K562 (cell line): ENCODE results near the gene DNAAF3. TPM values are rescaled to one million over a fixed set of nuclear protein-coding genes. Genes with fewer than 3 reads are reported as not detected.

Source experiments
- ATAC-seq: fragments of 200-7000 bp; cut with Tn5 transposase; 3 replicates; pipeline ENCODE4 v1.9.1; 2020; ENCODE audit warnings: moderate library complexity
- BruUV-seq: library from RNA; stranded (reverse); fragments of 400-500 nt; replicated peaks from 2 replicates; lab custom pipeline; 2021; lab: Mats Ljungman, UMichigan
- CTCF ChIA-PET: fragments of 300-600 bp; formaldehyde crosslinking; extraction: SDS; loops from one replicate; lab custom pipeline; 2021; ENCODE audit warnings: low intra/inter-chr PET ratio; lab: Yijun Ruan, JAX
- POLR2A ChIA-PET: fragments of 300-600, 350-650 bp; sonication (Branson Sonifier 250); formaldehyde crosslinking; extraction: SDS; loops from one replicate; lab custom pipeline; 2021; ENCODE audit warnings: antibody characterized with exemption, inconsistent platforms; lab: Yijun Ruan, JAX
- DNase-seq, 4 experiments: peaks; one replicate each; pipeline versions ENCODE4 v3.0.0 to v3.0.0-alpha.2; 2011 to 2018; ENCODE audit warnings: low spot score in 3 of 4, mixed read lengths in 3 of 4; ENCODE audit errors: extremely low read depth in 1 of 4
- FAIRE-seq: peaks from 2 replicates; lab custom pipeline; 2011; peaks lifted over from hg19 to GRCh38; lab: Jason Lieb, UNC
- H2AFZ ChIP-seq: 2 replicates; pipeline ENCODE4 v1.6.0; 2011; ENCODE audit warnings: low read depth, low read length, control low read depth, inconsistent platforms
- H3K27ac ChIP-seq: fragments of 200-600 bp; 3 replicates; pipeline ENCODE4 v1.8.0; 2011; ENCODE audit warnings: low read depth, mild to moderate bottlenecking, control low read depth, inconsistent platforms, low read length, moderate library complexity, mixed read lengths; ENCODE audit errors: extremely low read depth
- H3K27me3 ChIP-seq, 2 experiments: fragments of 300-600 bp in 1 of 2; 2 replicates in 1 of 2; 3 replicates in 1 of 2; pipeline versions ENCODE4 v1.6.0 to v1.8.0; 2011; ENCODE audit warnings: inconsistent platforms in 2 of 2, low read length in 2 of 2, mild to moderate bottlenecking in 1 of 2, mixed read lengths in 1 of 2, moderate library complexity in 1 of 2; ENCODE audit not compliant: control insufficient read depth in 2 of 2, insufficient read depth in 2 of 2
- H3K36me3 ChIP-seq: fragments of 300-600 bp; 3 replicates; pipeline ENCODE4 v1.8.0; 2011; ENCODE audit warnings: mild to moderate bottlenecking, low read length, inconsistent platforms; ENCODE audit not compliant: control insufficient read depth, insufficient read depth
- H3K4me1 ChIP-seq, 2 experiments: fragments of 200-600 bp in 1 of 2; replicated peaks in 1 of 2; 2 replicates in 1 of 2; 3 replicates in 1 of 2; pipeline versions ENCODE4 v1.5.1 to v1.8.0; 2011; ENCODE audit warnings: inconsistent platforms in 2 of 2, low read length in 2 of 2, mild to moderate bottlenecking in 1 of 2, mixed read lengths in 1 of 2, moderate library complexity in 1 of 2; ENCODE audit not compliant: control insufficient read depth in 2 of 2, insufficient read depth in 2 of 2
- H3K4me2 ChIP-seq: 2 replicates; pipeline ENCODE4 v1.6.1; 2011; ENCODE audit warnings: low read length, control low read depth, inconsistent platforms, mixed read lengths; ENCODE audit not compliant: insufficient read depth
- H3K4me3 ChIP-seq: fragments of 200-600 bp; sonication (generic), shearing (Covaris generic); 2 replicates; pipeline ENCODE4 v1.5.1; 2016; ENCODE audit warnings: control low read depth, inconsistent platforms
- H3K79me2 ChIP-seq: fragments of 200-600 bp; 3 replicates; pipeline ENCODE4 v1.8.0; 2011; ENCODE audit warnings: low read length, inconsistent platforms; ENCODE audit not compliant: control insufficient read depth, insufficient read depth
- H3K9ac ChIP-seq, 2 experiments: 2 replicates each; pipeline versions ENCODE4 v1.6.0 to v1.6.1; 2011; ENCODE audit warnings: low read depth in 2 of 2, low read length in 2 of 2, control low read depth in 1 of 2, inconsistent platforms in 1 of 2, mild to moderate bottlenecking in 1 of 2, mixed read lengths in 1 of 2; ENCODE audit not compliant: insufficient read depth in 1 of 2
- H3K9me1 ChIP-seq: one replicate; pipeline ENCODE4 v1.6.0; 2011; ENCODE audit warnings: inconsistent platforms, mild to moderate bottlenecking, low read length, moderate library complexity; ENCODE audit not compliant: control insufficient read depth, insufficient read depth
- H3K9me3 ChIP-seq: replicated peaks from 2 replicates; pipeline ENCODE4 v1.5.1; 2011; ENCODE audit warnings: low read depth, low read length, inconsistent platforms; ENCODE audit not compliant: control insufficient read depth, insufficient read depth
- H4K20me1 ChIP-seq: replicated peaks from 2 replicates; pipeline ENCODE4 v1.6.1; 2011; ENCODE audit warnings: low read length, inconsistent platforms, mixed read lengths; ENCODE audit not compliant: control insufficient read depth, insufficient read depth
- ATF7 ChIP-seq: fragments of 450-650 bp; IDR thresholded peaks from 2 replicates; pipeline ENCODE4 v1.7.1; 2014; ENCODE audit warnings: mild to moderate bottlenecking, moderate library complexity
- BRF1 ChIP-seq: IDR thresholded peaks from 3 replicates; pipeline ENCODE4 v1.6.1; 2011; ENCODE audit warnings: borderline replicate concordance, mild to moderate bottlenecking; ENCODE audit not compliant: insufficient read length; ENCODE audit errors: extremely low read depth
- CSDE1 ChIP-seq, 2 experiments: fragments of 450-650 bp; IDR thresholded peaks; 2 replicates each; pipeline ENCODE4 v1.6.1; 2016; ENCODE audit warnings: mild to moderate bottlenecking in 1 of 2
- E2F3 ChIP-seq: fragments of 250-450 bp; sonication (Bioruptor Pico); IDR thresholded peaks from 2 replicates; pipeline ENCODE4 v1.4.0; 2020; ENCODE audit warnings: mild to moderate bottlenecking
- MBD2 ChIP-seq: sonication (generic); IDR thresholded peaks from 2 replicates; pipeline ENCODE4 v1.6.1; 2016; ENCODE audit warnings: low read depth, borderline replicate concordance
- MCM5 ChIP-seq: fragments of 450-650 bp; IDR thresholded peaks from 2 replicates; pipeline ENCODE4 v1.6.1; 2016; ENCODE audit warnings: low read depth
- MEF2A ChIP-seq: IDR thresholded peaks from 2 replicates; pipeline ENCODE4 v1.6.1; 2011; ENCODE audit warnings: low read depth, mild to moderate bottlenecking, low read length, moderate library complexity; ENCODE audit not compliant: control insufficient read depth
- MXI1 ChIP-seq: IDR thresholded peaks from 2 replicates; pipeline ENCODE4 v1.6.1; 2011; ENCODE audit warnings: low read depth, mild to moderate bottlenecking, improper control_type of control experiment, low read length
- NCOA6 ChIP-seq: fragments of 450-650 bp; IDR thresholded peaks from 2 replicates; pipeline ENCODE4 v1.6.1; 2017; ENCODE audit warnings: mild to moderate bottlenecking
- NFIX ChIP-seq: fragments of 250-450 bp; sonication (Bioruptor Pico); IDR thresholded peaks from 2 replicates; pipeline ENCODE4 v1.4.0; 2020; ENCODE audit warnings: low read depth, mild to moderate bottlenecking, moderate library complexity
- POLR2AphosphoS5 ChIP-seq: IDR thresholded peaks from 2 replicates; pipeline ENCODE4 v1.6.1; 2011; ENCODE audit warnings: mild to moderate bottlenecking, low read depth, low read length, moderate library complexity; ENCODE audit not compliant: control insufficient read depth, insufficient read depth
- PRPF4 ChIP-seq: fragments of 200-400 bp; formaldehyde crosslinking; IDR thresholded peaks from one replicate; pipeline ENCODE4 v1.6.1; 2017; ENCODE audit warnings: low read length, low read depth, mild to moderate bottlenecking; ENCODE audit not compliant: insufficient read depth, poor library complexity, severe bottlenecking
- RREB1 ChIP-seq: fragments of 250-450 bp; sonication (Bioruptor Pico); IDR thresholded peaks from 2 replicates; pipeline ENCODE4 v1.4.0; 2020
- TAF15 ChIP-seq: fragments of 200-400 bp; formaldehyde crosslinking; IDR thresholded peaks from 2 replicates; pipeline ENCODE4 v1.6.1; 2017; ENCODE audit warnings: mild to moderate bottlenecking, low read depth, low read length, moderate library complexity
- TAF9B ChIP-seq: fragments of 450-650 bp; IDR thresholded peaks from 2 replicates; pipeline ENCODE4 v1.6.1; 2018; ENCODE audit warnings: mild to moderate bottlenecking; ENCODE audit not compliant: partially characterized antibody
- TCF7L2 ChIP-seq: fragments of 150-350 bp; IDR thresholded peaks from 2 replicates; pipeline ENCODE4 v1.6.1; 2016; ENCODE audit warnings: low read depth, mild to moderate bottlenecking, low read length, moderate library complexity
- TSC22D4 ChIP-seq: fragments of 450-650 bp; IDR thresholded peaks from 2 replicates; pipeline ENCODE4 v1.6.1; 2016; ENCODE audit warnings: missing genetic modification characterization, missing biosample characterization, control low read depth
- XRCC3 ChIP-seq: fragments of 450-650 bp; IDR thresholded peaks from 2 replicates; pipeline ENCODE4 v1.6.1; 2017; ENCODE audit warnings: mild to moderate bottlenecking, moderate library complexity
- ZNF785 ChIP-seq: fragments of 250-450 bp; sonication (Bioruptor Pico); IDR thresholded peaks from 2 replicates; pipeline ENCODE4 v1.4.0; 2020; ENCODE audit warnings: mild to moderate bottlenecking
- WGBS: fragments of 100-300 bp; shearing (Covaris generic); methylation state at CpG from one replicate; pipeline ENCODE4 v1.1.6; 2016; ENCODE audit warnings: low coverage, mixed read lengths; ENCODE audit not compliant: insufficient coverage; ENCODE audit errors: missing lambda C conversion rate; 5-methylcytosine and 5-hydroxymethylcytosine counted together
- in situ Hi-C: fragments of 300-500 bp; cut with MboI; formaldehyde crosslinking; loops from 4 replicates; pipeline ENCODE4 v1.15.0; 2018; ENCODE audit warnings: inconsistent platforms, mixed read lengths
- intact Hi-C: fragments of 100-400 bp; cut with micrococcal nuclease; formaldehyde crosslinking; loops from 2 replicates; pipeline ENCODE4 v1.14.2; 2022
- polyA plus RNA-seq, 8 experiments: library from polyadenylated mRNA; depleted of rRNA in 4 of 8; stranded (reverse) in 5 of 8; unstranded in 3 of 8; fragments of >200 nt; fragmentation: Nextera tagmentation in 2 of 8; fragmentation: Illumina TruSeq in 1 of 8; extraction: Ambion mirVana in 2 of 8; extraction: Trizol in 1 of 8; gene quantifications; 2 replicates each; pipeline versions ENCODE4 v1.2.1 to v1.2.3, GENCODE V29; 2011 to 2014; ENCODE audit warnings: inconsistent platforms in 1 of 8, missing spikeins in 1 of 8
- total RNA-seq, 7 experiments: library from RNA; depleted of rRNA in 6 of 7; stranded (reverse); fragments of >200 nt in 6 of 7; fragmentation: Illumina TruSeq in 2 of 7; extraction: Trizol in 2 of 7; gene quantifications; 2 replicates each; pipeline versions ENCODE4 v1.2.1 to v1.2.3, GENCODE V29; 2011 to 2021; ENCODE audit warnings: low replicate concordance in 1 of 7

The DNAAF3 gene
- total and polyA plus RNA-seq, 9 of the 15 experiments (the other 6 are each of a cell fraction or from before 2014, with no cell fraction given) = 21.6 to 61.5 (median 43.0) TPM

- ATAC-seq (peak; percentile 96), FAIRE-seq (peak; percentile 98), DNase-seq (peak; percentile 88 to 94 (median 90))
- Histone ChIP-seq H3K9me3 (no peaks in the 10 kb centered on the region; the same call in 1 of the 2 replicates), H3K4me1 (peaks cover 20 to 52% of the 10 kb centered on the region in 2 experiments), H3K9ac (peak overlapping the region; percentile 63 to 74), H3K4me2 (peak overlapping the region; percentile 83), H3K4me3 (peak overlapping the region; percentile 88), H3K79me2 (peaks cover 16% of the 10 kb centered on the region), H3K27me3 (no peaks in the 10 kb centered on the region), H2AFZ (peak overlapping the region; percentile 89), H3K36me3 (peaks cover 20% of the 10 kb centered on the region; the same call in 2 of the 3 replicates), H3K9me1 (no peaks in the 10 kb centered on the region), H3K27ac (peak overlapping the region; percentile 69), H4K20me1 (no peaks in the 10 kb centered on the region)
- BruUV-seq = no TSS peak
- in situ Hi-C loops (loop anchor here (25.0 kb wide), 1 partner anchor 491 kb away; the partner anchor contains the start of genes CCDC106, ZNF580 and ZNF581), intact Hi-C loops (loop anchor here (1.0 to 10.0 kb wide), 2 partner anchors 13 to 488 kb away; no protein-coding TSS in a partner anchor)
- CTCF ChIA-PET = interaction anchor here (1.2 kb wide), 1 partner anchor 10 kb away, joined by 4 read pairs; no protein-coding TSS in a partner anchor
- 0% methylated on average over 6 of the region's 27 CpGs for WGBS
- POLR2A ChIA-PET = interaction anchor here (0.5 to 2.1 kb wide), 12 partner anchors 9 to 703 kb away, joined by 3 to 13 read pairs (median 3); partner anchors contain the start of genes DNAAF3, PPP6R1 and TNNI3
- TF ChIP-seq CSDE1 (IDR thresholded peaks at IDR 0.05) (no peak), MBD2 (no peak; the same call in 1 of the 2 replicates), TSC22D4 (tag) (no peak), TAF15 (no peak), NCOA6 (no peak), BRF1 (no peak), TAF9B (no peak), MCM5 (no peak), XRCC3 (no peak), ATF7 (peak; percentile 52), TCF7L2 (no peak), POLR2AphosphoS5 (no peak), MXI1 (no peak), PRPF4 (no peak), ZNF785 (CRISPR knock-in tag) (no peak), NFIX (CRISPR knock-in tag) (no peak), MEF2A (no peak), RREB1 (CRISPR knock-in tag) (no peak), E2F3 (CRISPR knock-in tag) (no peak)
Observed at GRCh38 chr19:55146705-55147273, 19.6 kb downstream of the DNAAF3 start.
